Uterus (tissue), 4 donors: ENCODE results near the gene HIRA. TPM values are rescaled to one million over a fixed set of nuclear protein-coding genes. Genes with fewer than 3 reads are reported as not detected.

Experiments
- DNase-seq, 2 donors: peaks; one replicate each; pipeline ENCODE4 v3.0.0-alpha.2; 2019 to 2020
- H3K27ac ChIP-seq, 2 donors: fragments of 200-600 bp; sonication (generic); 1 replicate in 1 of 2; 2 replicates in 1 of 2; pipeline ENCODE4 v1.5.1; 2016 to 2018
- H3K27me3 ChIP-seq, 2 donors: fragments of 200-600 bp; sonication (generic); one replicate each; pipeline ENCODE4 v1.5.1; 2018 to 2019; ENCODE audit warnings: control low read depth in 1 of 2
- H3K36me3 ChIP-seq, 2 donors: fragments of 200-600 bp; sonication (generic); one replicate each; pipeline ENCODE4 v1.5.1; 2019; ENCODE audit warnings: control low read depth in 1 of 2
- H3K4me1 ChIP-seq, 2 donors: fragments of 200-600 bp; sonication (generic); one replicate each; pipeline ENCODE4 v1.5.1; 2018 to 2019; ENCODE audit warnings: control low read depth in 1 of 2
- H3K4me3 ChIP-seq, 2 donors: fragments of 200-600 bp; sonication (generic); 1 replicate in 1 of 2; 2 replicates in 1 of 2; pipeline ENCODE4 v1.5.1; 2018 to 2019; ENCODE audit warnings: mild to moderate bottlenecking in 1 of 2
- H3K9me3 ChIP-seq, 2 donors: fragments of 200-600 bp; sonication (generic); one replicate each; pipeline ENCODE4 v1.5.1; 2019; ENCODE audit warnings: control low read depth in 1 of 2
- POLR2A ChIP-seq, 2 donors: fragments of 450-650 bp; IDR thresholded peaks; one replicate each; pipeline ENCODE4 v1.6.1; 2016; ENCODE audit warnings: antibody characterized with exemption in 2 of 2, mild to moderate bottlenecking in 1 of 2, moderate library complexity in 1 of 2
- intact Hi-C: fragments of 100-400 bp; cut with DNase I; formaldehyde crosslinking; loops from one replicate; pipeline ENCODE4 v1.15.1; 2023; ENCODE audit warnings: low total_unique reads
- total RNA-seq, 4 donors: library from RNA; depleted of rRNA in 3 of 4; stranded (reverse); fragments of >200 nt in 3 of 4; gene quantifications; one replicate each; pipeline versions ENCODE4 v1.1.0 to v1.2.4, GENCODE V29; 2014 to 2023
- TF ChIP-seq, protein P1 (sequence below), 4 experiments: fragments of 200-600 bp in 2 of 4; fragments of 450-650 bp in 2 of 4; sonication (generic) in 2 of 4; IDR thresholded peaks; one replicate each; pipeline ENCODE4 v1.5.1; 2016 to 2019; ENCODE audit warnings: antibody characterized with exemption in 4 of 4, mild to moderate bottlenecking in 2 of 4, moderate library complexity in 1 of 4
- donor health status: DM: yes; HTN: yes; CAD: no.

Gene HIRA
- total RNA-seq, 4 donors from 2014 or later, result 0.29 to 32.1 (median 11.7) TPM

DNA sequence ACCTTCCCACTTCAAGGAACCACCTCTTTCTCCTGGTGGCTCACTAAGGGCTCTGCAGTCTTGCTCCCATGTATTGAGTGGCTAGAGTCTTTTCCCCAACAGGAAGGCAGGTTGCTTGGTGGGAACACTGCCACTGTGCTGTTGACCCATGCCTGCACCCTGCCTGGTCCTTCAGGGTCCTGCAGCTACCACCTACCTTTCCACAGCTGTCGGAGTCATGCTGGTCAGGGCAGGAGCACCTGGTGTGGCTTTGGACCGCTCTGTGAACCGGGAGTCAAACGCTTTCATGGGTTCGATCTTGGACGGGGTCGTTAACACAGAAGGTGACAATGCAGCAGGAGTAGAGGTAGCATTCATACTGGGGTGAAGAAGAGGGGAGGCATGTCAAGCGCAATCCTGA is 56.1 kb downstream of the HIRA start:
- Histone ChIP-seq H3K27ac (no peak overlapping the region), H3K27me3 (no peaks in the 10 kb centered on the region), H3K4me3 (no peak overlapping the region), H3K36me3 (no peaks in the 10 kb centered on the region), H3K4me1 (no peaks in the 10 kb centered on the region), H3K9me3 (no peaks in the 10 kb centered on the region)
- intact Hi-C loops, result no loop called here
- TF ChIP-seq, protein P1, sequence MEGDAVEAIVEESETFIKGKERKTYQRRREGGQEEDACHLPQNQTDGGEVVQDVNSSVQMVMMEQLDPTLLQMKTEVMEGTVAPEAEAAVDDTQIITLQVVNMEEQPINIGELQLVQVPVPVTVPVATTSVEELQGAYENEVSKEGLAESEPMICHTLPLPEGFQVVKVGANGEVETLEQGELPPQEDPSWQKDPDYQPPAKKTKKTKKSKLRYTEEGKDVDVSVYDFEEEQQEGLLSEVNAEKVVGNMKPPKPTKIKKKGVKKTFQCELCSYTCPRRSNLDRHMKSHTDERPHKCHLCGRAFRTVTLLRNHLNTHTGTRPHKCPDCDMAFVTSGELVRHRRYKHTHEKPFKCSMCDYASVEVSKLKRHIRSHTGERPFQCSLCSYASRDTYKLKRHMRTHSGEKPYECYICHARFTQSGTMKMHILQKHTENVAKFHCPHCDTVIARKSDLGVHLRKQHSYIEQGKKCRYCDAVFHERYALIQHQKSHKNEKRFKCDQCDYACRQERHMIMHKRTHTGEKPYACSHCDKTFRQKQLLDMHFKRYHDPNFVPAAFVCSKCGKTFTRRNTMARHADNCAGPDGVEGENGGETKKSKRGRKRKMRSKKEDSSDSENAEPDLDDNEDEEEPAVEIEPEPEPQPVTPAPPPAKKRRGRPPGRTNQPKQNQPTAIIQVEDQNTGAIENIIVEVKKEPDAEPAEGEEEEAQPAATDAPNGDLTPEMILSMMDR (IDR thresholded peaks at IDR 0.05), result no peak
- no peak for TF ChIP-seq POLR2A (IDR thresholded peaks at IDR 0.05)
- DNase-seq, result no peak

DNA sequence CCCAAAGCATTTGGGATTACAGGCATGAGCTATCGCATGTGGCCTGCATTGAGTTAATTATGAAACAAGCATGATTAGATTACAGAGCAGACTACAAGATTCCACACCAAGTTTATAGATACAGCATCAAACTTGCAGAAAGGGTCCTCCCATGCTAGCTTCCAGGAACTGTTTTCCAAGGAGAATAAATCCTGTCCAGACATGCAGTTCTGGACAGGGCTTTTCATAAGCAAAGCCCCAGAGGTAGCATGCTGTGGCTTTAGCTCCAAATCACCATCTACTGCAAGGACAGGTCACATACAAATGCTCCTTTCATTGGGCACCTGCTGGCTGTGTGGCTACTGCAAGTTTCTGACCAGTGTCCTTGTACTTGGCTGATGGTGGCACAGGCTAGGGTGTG is 57.1 kb downstream of the HIRA start:
- no peak for DNase-seq
- Histone ChIP-seq H3K27ac (no peak overlapping the region), H3K36me3 (no peaks in the 10 kb centered on the region), H3K4me1 (no peaks in the 10 kb centered on the region), H3K27me3 (no peaks in the 10 kb centered on the region), H3K4me3 (no peak overlapping the region), H3K9me3 (no peaks in the 10 kb centered on the region)
- intact Hi-C loops, result no loop called here
- TF ChIP-seq POLR2A (IDR thresholded peaks at IDR 0.05), result no peak
- TF ChIP-seq, protein P1 (IDR thresholded peaks at IDR 0.05), result no peak

DNA sequence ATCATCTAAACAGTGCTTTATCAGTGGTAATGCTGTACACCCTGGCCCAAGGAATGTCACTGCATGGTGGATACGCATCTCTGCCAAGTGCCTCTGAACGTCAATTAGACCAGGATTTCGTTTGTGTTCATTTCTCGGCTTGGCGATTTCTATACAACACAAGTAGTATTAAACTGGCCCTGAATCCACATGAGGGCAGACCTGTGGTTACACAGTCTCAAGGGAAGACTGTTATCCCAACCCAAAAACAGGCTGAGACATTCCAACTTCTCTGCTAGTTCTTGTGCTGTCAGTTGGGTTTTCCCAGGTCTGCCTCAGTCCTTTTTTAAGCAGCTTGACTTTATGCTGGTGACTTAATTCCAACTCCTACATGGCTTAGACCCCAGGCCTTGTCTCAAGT is 58.1 kb downstream of the HIRA start:
- intact Hi-C loops, result no loop called here
- no peaks in the 10 kb centered on the region for H3K27me3 ChIP-seq
- H3K27ac ChIP-seq, result no peak overlapping the region
- DNase-seq, result no peak
- H3K4me1 ChIP-seq, result no peaks in the 10 kb centered on the region
- H3K36me3 ChIP-seq, result no peaks in the 10 kb centered on the region
- H3K9me3 ChIP-seq, result no peaks in the 10 kb centered on the region
- no peak overlapping the region for H3K4me3 ChIP-seq
- no peak for TF ChIP-seq POLR2A (IDR thresholded peaks at IDR 0.05)
- TF ChIP-seq, protein P1 (IDR thresholded peaks at IDR 0.05), result no peak

DNA sequence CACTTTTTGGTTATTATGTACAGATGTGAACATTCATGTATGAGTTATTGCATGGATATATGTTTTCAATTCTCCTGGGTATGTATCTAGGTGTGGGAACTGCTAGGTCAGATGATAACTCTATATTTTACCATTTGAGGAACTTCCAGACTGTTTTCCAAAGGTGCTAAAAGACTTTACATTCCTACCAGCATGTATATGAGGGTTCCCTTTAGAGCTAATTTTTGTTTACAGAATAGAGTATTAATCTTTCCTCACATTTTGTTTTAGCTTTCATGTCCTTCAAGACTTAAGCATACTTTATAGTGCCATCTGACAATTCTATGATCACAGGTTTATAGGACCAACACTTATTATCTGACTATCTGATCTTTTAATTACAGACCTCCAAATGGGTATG is 59.6 kb downstream of the HIRA start:
- Histone ChIP-seq H3K36me3 (no peaks in the 10 kb centered on the region), H3K27ac (no peak overlapping the region), H3K4me1 (no peaks in the 10 kb centered on the region), H3K27me3 (no peaks in the 10 kb centered on the region), H3K4me3 (no peak overlapping the region), H3K9me3 (no peaks in the 10 kb centered on the region)
- DNase-seq, result no peak
- TF ChIP-seq POLR2A (IDR thresholded peaks at IDR 0.05), result no peak
- TF ChIP-seq, protein P1 (IDR thresholded peaks at IDR 0.05), result no peak
- intact Hi-C loops, result no loop called here

DNA sequence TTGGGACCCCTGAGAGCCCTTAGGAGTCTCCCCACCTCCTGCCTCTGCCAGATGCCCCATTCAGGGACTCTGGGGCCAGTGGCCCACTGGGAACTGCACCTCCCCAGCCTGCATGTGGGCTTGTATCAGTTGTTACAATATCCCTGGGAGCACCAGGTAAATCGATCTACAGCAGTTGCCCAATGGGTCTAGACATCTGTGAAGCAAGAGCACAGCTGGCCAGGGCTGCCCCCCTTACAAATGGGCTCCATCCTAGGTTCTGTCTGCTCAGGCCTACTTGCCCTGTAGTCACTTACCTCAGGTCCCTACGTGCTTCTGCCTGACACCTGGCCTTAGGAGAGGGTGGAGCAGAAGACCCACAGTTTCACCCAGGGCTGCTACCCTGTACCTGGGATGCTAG is 62.7 kb downstream of the HIRA start:
- Histone ChIP-seq H3K4me1 (no peaks in the 10 kb centered on the region), H3K27me3 (no peaks in the 10 kb centered on the region), H3K36me3 (no peaks in the 10 kb centered on the region), H3K4me3 (no peak overlapping the region), H3K27ac (no peak overlapping the region), H3K9me3 (no peaks in the 10 kb centered on the region)
- no peak for TF ChIP-seq POLR2A (IDR thresholded peaks at IDR 0.05)
- TF ChIP-seq, protein P1 (IDR thresholded peaks at IDR 0.05), result no peak
- intact Hi-C loops, result no loop called here
- no peak for DNase-seq
